ENCODE results near the gene RALGAPB. TPM values are rescaled to one million over a fixed set of nuclear protein-coding genes. Genes with fewer than 3 reads are reported as not detected.
A peak's percentile ranks its signal among the peaks of the same experiment; 100 is the strongest.
"Not testable (repeated sequence)": the region's sequence is repeated elsewhere in the genome, so short reads cannot be mapped to it uniquely, and the experiment has no call there.

The RALGAPB gene
- total RNA-seq, 4 donors from 2014 or later = 22.7 to 67.0 (median 56.7) TPM

DNA sequence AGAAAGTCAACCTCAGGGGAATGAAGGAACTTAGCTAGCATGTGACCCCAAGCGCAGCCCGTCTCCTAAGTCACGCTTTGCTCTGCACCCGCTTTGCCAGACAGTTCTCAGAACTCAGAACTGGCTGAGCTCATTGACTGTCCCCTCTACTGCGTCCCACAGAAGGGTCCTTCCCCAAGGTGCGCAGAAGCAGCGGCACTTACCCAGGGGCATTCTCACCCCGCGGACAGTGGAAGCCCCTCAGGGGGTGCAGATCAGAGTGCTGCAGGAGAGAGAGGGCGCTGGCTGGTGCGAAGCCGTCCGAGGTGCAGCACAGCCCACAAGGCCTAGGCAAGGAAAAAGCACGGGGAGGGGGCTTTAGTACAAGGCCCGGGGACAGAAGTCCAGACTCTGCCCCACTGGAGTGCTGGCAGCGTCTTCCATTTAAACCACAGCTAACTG lies 38.3 kb upstream of the RALGAPB start:
- in situ Hi-C loops (cut with MboI; ENCODE audit: low pct_ligation_motif_present in 1 of 4, low pct_unique_long_range_greater_than_20kb in 1 of 4, low sequenced_read_pairs in 3 of 4) (no loop called here), intact Hi-C loops (cut with DNase I; ENCODE audit: low total_unique reads) (no loop called here)
- Histone ChIP-seq H3K4me3 (peak overlapping the region; percentile 32 to 67 (median 64)), H3K4me1 (peaks cover 5 to 16% (median 11%) of the 10 kb centered on the region in 4 donors), H3K36me3 (peaks cover 0 to 34% (median 16%) of the 10 kb centered on the region in 4 donors), H3K27ac (peak overlapping the region; percentile 82 to 88 (median 84)), H3K9me3 (no peaks in the 10 kb centered on the region), H3K27me3 (no peaks in the 10 kb centered on the region)
- WGBS, 2 donors (ENCODE audit: low coverage in 1 of 2) = 1% methylated on average over 16 of the region's 16 CpGs; no CpG with 5 or more reads in 1 of the 2 donors
- TF ChIP-seq, protein P1, sequence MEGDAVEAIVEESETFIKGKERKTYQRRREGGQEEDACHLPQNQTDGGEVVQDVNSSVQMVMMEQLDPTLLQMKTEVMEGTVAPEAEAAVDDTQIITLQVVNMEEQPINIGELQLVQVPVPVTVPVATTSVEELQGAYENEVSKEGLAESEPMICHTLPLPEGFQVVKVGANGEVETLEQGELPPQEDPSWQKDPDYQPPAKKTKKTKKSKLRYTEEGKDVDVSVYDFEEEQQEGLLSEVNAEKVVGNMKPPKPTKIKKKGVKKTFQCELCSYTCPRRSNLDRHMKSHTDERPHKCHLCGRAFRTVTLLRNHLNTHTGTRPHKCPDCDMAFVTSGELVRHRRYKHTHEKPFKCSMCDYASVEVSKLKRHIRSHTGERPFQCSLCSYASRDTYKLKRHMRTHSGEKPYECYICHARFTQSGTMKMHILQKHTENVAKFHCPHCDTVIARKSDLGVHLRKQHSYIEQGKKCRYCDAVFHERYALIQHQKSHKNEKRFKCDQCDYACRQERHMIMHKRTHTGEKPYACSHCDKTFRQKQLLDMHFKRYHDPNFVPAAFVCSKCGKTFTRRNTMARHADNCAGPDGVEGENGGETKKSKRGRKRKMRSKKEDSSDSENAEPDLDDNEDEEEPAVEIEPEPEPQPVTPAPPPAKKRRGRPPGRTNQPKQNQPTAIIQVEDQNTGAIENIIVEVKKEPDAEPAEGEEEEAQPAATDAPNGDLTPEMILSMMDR (IDR thresholded peaks at IDR 0.05) = no peak
- DNase-seq = no peak

DNA sequence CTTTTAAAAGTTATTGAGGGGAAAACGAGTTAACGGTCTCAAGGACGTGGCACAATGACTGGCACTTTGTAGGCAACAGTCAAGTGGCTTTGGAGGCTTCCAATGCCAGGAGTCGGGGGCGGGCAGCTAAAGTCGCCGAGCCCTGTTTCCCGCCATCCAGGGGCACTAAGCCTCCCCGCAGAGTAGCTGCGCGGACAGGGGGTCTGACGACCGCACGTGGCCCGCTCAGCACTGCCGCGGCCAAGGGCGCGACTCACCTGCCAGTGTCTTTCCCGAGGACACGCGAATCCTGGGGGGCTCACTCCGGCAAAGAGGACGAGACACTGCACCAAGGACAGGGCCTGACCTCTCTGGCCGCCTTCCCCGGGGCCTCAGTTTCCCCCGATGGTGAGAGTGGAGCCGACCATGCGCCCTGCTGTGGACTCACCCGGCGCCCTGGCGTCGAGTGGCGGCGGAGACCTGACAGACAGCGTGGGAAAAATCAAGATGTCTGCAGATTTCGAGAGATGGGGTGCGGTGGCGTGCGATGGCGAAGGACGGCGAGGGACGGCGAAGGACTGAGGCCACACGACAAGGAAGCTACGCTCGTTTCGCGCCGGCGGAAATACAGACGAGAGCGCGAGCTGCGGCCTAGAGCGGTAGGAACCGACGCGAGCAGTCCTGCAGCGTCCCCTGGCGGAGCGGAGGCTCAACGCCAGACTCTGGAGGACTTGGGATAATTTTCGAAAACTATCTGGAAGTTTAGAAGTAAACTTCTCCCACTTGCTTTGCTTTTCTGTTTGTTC lies 37.7 kb upstream of the RALGAPB start, which contains the start of gene SNHG17:
SNHG17 (minus strand) TSS at position 559 of the 785 bp plus-strand sequence.
- H3K27me3 ChIP-seq = no peaks in the 10 kb centered on the region
- peak; percentile 81 for TF ChIP-seq POLR2A (IDR thresholded peaks at IDR 0.05)
- peak; percentile 79 to 96 (median 94) for TF ChIP-seq POLR2AphosphoS5 (IDR thresholded peaks at IDR 0.05)
- TF ChIP-seq, protein P1 (IDR thresholded peaks at IDR 0.05) = peak; percentile 99 to 100 (median 99)
- no peak for TF ChIP-seq EP300 (IDR thresholded peaks at IDR 0.05; ENCODE audit: low read depth)

DNA sequence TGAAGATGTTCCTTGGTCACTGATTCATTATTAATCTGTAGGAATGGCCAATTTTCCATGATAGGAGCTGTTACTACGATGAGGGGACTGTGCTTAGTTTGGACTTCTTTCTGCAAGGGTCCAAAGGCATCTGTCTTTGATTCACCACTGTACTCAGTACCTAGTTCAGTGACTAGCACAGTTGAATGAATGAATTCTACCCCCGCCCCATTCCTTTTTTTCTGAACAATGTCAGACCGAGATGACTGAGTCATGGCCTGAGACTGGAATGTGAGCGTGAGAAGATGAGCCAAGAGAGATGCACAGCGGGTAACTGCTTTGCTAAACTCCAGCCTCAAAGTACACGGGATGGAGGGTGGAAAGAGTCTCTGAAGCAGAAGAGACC lies 37.1 kb upstream of the RALGAPB start:
- intact Hi-C loops (cut with DNase I; ENCODE audit: low total_unique reads) = no loop called here
- no peaks in the 10 kb centered on the region for H3K27me3 ChIP-seq
- H3K4me3 ChIP-seq = no peak overlapping the region
- WGBS, 2 donors (ENCODE audit: low coverage in 1 of 2) = 64 to 71% methylated on average over 5 to 6 of the region's 6 CpGs
- TF ChIP-seq, protein P1 (IDR thresholded peaks at IDR 0.05) = no peak
- TF ChIP-seq POLR2A (IDR thresholded peaks at IDR 0.05) = no peak
- TF ChIP-seq EP300 (IDR thresholded peaks at IDR 0.05; ENCODE audit: low read depth) = no peak
- no peak for TF ChIP-seq POLR2AphosphoS5 (IDR thresholded peaks at IDR 0.05)
- H3K9me3 ChIP-seq = no peaks in the 10 kb centered on the region
- no peak for DNase-seq
- H3K27ac ChIP-seq = no peak overlapping the region
- in situ Hi-C loops (cut with MboI; ENCODE audit: low pct_ligation_motif_present in 1 of 4, low pct_unique_long_range_greater_than_20kb in 1 of 4, low sequenced_read_pairs in 3 of 4) = no loop called here
- peaks cover 5 to 16% (median 11%) of the 10 kb centered on the region in 4 donors for H3K4me1 ChIP-seq
- peaks cover 0 to 21% (median 10%) of the 10 kb centered on the region in 4 donors for H3K36me3 ChIP-seq

More for the DNA sequence above, 37.7 kb upstream of the RALGAPB start, which contains the start of gene SNHG17:
- 0 to 1% methylated on average over 1 to 61 of the region's 65 CpGs for WGBS, 2 donors (ENCODE audit: low coverage in 1 of 2)
- Histone ChIP-seq H3K4me1 (peaks cover 5 to 16% (median 11%) of the 10 kb centered on the region in 4 donors), H3K9me3 (no peaks in the 10 kb centered on the region), H3K4me3 (peak within 1 kb of the TSS; percentile 32 to 67 (median 64)), H3K36me3 (peaks cover 0 to 27% (median 13%) of the 10 kb centered on the region in 4 donors), H3K27ac (peak within 1 kb of the TSS; percentile 82 to 88 (median 84))
- peak; percentile 93 for DNase-seq
- in situ Hi-C loops (cut with MboI; ENCODE audit: low pct_ligation_motif_present in 1 of 4, low pct_unique_long_range_greater_than_20kb in 1 of 4, low sequenced_read_pairs in 3 of 4) (no loop called here), intact Hi-C loops (cut with DNase I; ENCODE audit: low total_unique reads) (no loop called here)

DNA sequence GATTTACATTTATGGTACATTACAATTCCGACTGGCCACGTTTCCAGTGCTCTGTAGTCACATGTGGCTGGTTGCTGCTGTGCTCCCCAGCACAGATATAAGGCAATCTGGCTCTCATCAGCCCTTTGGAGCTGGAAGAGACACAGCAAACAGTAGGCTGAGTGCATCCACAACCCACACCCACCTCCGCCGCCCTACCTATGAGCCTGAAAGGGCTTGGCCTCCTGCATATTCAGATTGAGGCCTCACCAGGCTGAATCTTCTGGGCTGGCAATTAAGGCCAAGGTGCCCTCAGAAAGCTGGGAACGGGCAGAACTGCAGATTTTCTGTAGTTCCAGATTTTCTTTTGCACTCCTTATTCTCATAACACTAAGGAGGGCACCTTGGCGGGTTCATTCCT lies 34.8 kb upstream of the RALGAPB start:
- no peak for DNase-seq
- no peak overlapping the region for H3K27ac ChIP-seq
- peaks cover 5 to 16% (median 11%) of the 10 kb centered on the region in 4 donors for H3K4me1 ChIP-seq
- no peaks in the 10 kb centered on the region for H3K27me3 ChIP-seq
- no peak overlapping the region for H3K4me3 ChIP-seq
- no peaks in the 10 kb centered on the region for H3K9me3 ChIP-seq
- in situ Hi-C loops (cut with MboI; ENCODE audit: low pct_ligation_motif_present in 1 of 4, low pct_unique_long_range_greater_than_20kb in 1 of 4, low sequenced_read_pairs in 3 of 4) = no loop called here
- intact Hi-C loops (cut with DNase I; ENCODE audit: low total_unique reads) = no loop called here
- TF ChIP-seq EP300 (IDR thresholded peaks at IDR 0.05; ENCODE audit: low read depth) (no peak), POLR2A (IDR thresholded peaks at IDR 0.05) (no peak), POLR2AphosphoS5 (IDR thresholded peaks at IDR 0.05) (no peak)
- TF ChIP-seq, protein P1 (IDR thresholded peaks at IDR 0.05) = no peak
- WGBS, 2 donors (ENCODE audit: low coverage in 1 of 2) = 71 to 84% methylated on average over 3 to 6 of the region's 6 CpGs
- H3K36me3 ChIP-seq = no peaks in the 10 kb centered on the region

DNA sequence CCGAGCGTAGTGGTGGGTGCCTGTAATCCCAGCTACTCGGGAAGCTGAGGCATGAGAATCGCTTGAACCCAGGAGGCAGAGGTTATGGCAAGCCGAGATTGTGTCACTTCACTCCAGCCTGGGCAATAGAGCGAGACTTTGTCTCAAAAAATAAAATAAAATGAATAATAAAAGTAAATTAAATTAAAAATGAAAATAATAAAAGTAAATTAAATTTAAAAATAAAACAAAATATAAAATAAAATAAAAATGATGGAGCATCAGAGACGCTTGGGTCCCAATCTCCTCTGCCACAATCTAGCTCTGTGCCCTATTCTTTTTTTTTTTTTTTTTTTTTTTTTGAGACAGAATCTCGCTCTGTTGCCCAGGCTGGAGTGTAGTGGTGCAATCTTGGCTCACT lies 31.5 kb upstream of the RALGAPB start:
- H3K27me3 ChIP-seq; in situ Hi-C loops (cut with MboI; ENCODE audit: low pct_ligation_motif_present in 1 of 4, low pct_unique_long_range_greater_than_20kb in 1 of 4, low sequenced_read_pairs in 3 of 4); H3K9me3 ChIP-seq; intact Hi-C loops (cut with DNase I; ENCODE audit: low total_unique reads); H3K27ac ChIP-seq; DNase-seq; H3K4me1 ChIP-seq; H3K4me3 ChIP-seq; H3K36me3 ChIP-seq: not testable (repeated sequence)
- 87 to 92% methylated on average over 7 to 8 of the region's 8 CpGs for WGBS, 2 donors (ENCODE audit: low coverage in 1 of 2)
